ENCODE measurements around the gene OR1I1. TPM values are rescaled to one million over a fixed set of nuclear protein-coding genes. Genes with fewer than 3 reads are reported as not detected.

OR1I1 gene
- total RNA-seq, 4 donors from 2014 or later, result not detected

DNA sequence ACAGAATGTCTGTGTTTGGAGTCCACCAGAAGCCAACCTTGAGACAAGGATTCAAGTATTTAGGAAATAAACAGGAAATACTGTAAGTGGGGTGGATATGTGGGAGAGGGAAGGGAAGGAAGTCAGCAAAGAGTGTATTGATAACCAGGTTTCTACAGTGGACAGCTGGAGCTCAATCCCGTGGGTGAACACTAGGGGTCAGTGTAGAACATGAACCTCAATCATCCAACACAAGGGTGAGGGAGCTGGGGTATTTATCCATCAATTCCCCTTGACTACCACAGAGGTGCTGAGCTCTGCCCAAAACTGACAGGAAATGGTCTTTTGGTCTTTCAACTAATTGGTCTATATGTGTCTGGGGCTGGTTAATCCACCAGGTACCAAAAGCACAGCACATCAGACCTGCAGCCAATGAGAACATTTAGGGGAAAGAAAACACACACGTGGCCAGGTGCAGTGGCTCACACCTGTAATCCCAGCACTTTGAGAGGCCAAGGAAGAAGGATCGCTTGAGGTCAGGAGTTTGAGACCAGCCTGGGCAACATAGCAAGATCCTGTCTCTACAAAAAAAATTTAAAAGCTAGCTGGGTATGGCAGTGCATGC, 19.6 kb downstream of the OR1I1 start:
- H3K27ac ChIP-seq, result no peak overlapping the region
- no peak for DNase-seq
- ATAC-seq, result no peak
- H3K9me3 ChIP-seq, result peaks cover 0 to 4% (median 4%) of the 10 kb centered on the region in 3 donors
- H3K36me3 ChIP-seq, result no peaks in the 10 kb centered on the region
- TF ChIP-seq, protein P1, sequence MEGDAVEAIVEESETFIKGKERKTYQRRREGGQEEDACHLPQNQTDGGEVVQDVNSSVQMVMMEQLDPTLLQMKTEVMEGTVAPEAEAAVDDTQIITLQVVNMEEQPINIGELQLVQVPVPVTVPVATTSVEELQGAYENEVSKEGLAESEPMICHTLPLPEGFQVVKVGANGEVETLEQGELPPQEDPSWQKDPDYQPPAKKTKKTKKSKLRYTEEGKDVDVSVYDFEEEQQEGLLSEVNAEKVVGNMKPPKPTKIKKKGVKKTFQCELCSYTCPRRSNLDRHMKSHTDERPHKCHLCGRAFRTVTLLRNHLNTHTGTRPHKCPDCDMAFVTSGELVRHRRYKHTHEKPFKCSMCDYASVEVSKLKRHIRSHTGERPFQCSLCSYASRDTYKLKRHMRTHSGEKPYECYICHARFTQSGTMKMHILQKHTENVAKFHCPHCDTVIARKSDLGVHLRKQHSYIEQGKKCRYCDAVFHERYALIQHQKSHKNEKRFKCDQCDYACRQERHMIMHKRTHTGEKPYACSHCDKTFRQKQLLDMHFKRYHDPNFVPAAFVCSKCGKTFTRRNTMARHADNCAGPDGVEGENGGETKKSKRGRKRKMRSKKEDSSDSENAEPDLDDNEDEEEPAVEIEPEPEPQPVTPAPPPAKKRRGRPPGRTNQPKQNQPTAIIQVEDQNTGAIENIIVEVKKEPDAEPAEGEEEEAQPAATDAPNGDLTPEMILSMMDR (IDR thresholded peaks at IDR 0.05 in 4 of 5, conservative IDR thresholded peaks at IDR 0.05 in 1 of 5), result peak in 4 of 5 experiments; percentile 35 to 63 (median 60)
- TF ChIP-seq POLR2A (IDR thresholded peaks at IDR 0.05), result no peak
- H3K4me3 ChIP-seq, result no peak overlapping the region
- peaks cover 0 to 18% (median 10%) of the 10 kb centered on the region in 3 donors for H3K27me3 ChIP-seq
- in situ Hi-C loops (cut with MboI; ENCODE audit: low sequenced_read_pairs in 4 of 4) (no loop called here), intact Hi-C loops (cut with DNase I; ENCODE audit: low total_unique reads) (loop anchor here (2.0 kb wide), 1 partner anchor 49 kb away; no protein-coding TSS in a partner anchor)
- no peaks in the 10 kb centered on the region for H3K4me1 ChIP-seq

DNA sequence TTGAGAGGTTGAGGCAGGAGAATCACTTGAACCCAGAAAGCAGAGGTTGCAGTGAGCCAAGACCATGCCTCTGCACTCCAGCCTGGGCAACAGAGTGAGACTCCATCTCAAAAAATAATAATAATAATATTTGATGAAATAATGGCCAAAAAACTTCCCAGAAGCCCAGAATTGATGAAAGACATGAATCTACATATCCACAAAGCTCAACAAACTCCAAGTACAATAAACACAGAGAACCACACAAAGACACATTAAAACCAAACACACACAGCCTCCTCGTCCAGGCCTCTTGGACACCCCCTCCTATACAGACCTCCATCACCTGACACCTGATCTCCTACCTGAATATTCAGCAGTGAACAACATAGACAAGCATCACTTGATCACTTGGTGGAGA, 22.0 kb downstream of the OR1I1 start:
- Histone ChIP-seq H3K27ac (no peak overlapping the region), H3K4me1 (peaks cover 0 to 2% of the 10 kb centered on the region in 2 donors), H3K9me3 (peaks cover 0 to 4% (median 4%) of the 10 kb centered on the region in 3 donors), H3K27me3 (peaks cover 10 to 29% (median 12%) of the 10 kb centered on the region in 3 donors), H3K4me3 (no peak overlapping the region), H3K36me3 (no peaks in the 10 kb centered on the region)
- intact Hi-C loops (cut with DNase I; ENCODE audit: low total_unique reads) (no loop called here), in situ Hi-C loops (cut with MboI; ENCODE audit: low sequenced_read_pairs in 4 of 4) (no loop called here)
- ATAC-seq, result no peak
- TF ChIP-seq POLR2A (IDR thresholded peaks at IDR 0.05), result no peak
- TF ChIP-seq, protein P1 (IDR thresholded peaks at IDR 0.05 in 4 of 5, conservative IDR thresholded peaks at IDR 0.05 in 1 of 5), result no peak
- DNase-seq, result no peak

DNA sequence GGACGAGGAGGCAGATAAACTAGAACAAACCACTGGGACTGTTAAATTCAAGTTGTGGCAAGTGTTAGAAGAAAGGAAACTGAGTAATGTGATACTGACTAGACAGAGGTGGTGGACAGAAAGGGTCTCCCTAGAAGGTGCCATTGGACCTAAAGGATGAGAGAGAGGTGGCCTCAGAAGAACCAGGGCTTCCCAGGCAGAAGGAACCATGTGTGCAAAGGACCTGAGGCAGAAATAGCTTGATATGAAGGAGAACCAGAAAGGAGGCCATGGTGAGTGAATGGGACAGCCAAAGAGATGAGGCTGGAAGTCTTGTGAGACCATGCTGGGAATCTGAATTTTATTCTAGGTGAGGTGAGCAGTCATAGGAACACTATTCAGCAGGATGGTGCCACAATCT, 22.4 kb downstream of the OR1I1 start:
- DNase-seq, result no peak
- peaks cover 0 to 2% of the 10 kb centered on the region in 2 donors for H3K4me1 ChIP-seq
- ATAC-seq, result no peak
- peaks cover 0 to 4% (median 4%) of the 10 kb centered on the region in 3 donors for H3K9me3 ChIP-seq
- intact Hi-C loops (cut with DNase I; ENCODE audit: low total_unique reads) (no loop called here), in situ Hi-C loops (cut with MboI; ENCODE audit: low sequenced_read_pairs in 4 of 4) (no loop called here)
- H3K36me3 ChIP-seq, result no peaks in the 10 kb centered on the region
- H3K27ac ChIP-seq, result no peak overlapping the region
- TF ChIP-seq POLR2A (IDR thresholded peaks at IDR 0.05), result no peak
- TF ChIP-seq, protein P1 (IDR thresholded peaks at IDR 0.05 in 4 of 5, conservative IDR thresholded peaks at IDR 0.05 in 1 of 5), result no peak
- H3K4me3 ChIP-seq, result no peak overlapping the region
- peaks cover 10 to 29% (median 12%) of the 10 kb centered on the region in 3 donors for H3K27me3 ChIP-seq

DNA sequence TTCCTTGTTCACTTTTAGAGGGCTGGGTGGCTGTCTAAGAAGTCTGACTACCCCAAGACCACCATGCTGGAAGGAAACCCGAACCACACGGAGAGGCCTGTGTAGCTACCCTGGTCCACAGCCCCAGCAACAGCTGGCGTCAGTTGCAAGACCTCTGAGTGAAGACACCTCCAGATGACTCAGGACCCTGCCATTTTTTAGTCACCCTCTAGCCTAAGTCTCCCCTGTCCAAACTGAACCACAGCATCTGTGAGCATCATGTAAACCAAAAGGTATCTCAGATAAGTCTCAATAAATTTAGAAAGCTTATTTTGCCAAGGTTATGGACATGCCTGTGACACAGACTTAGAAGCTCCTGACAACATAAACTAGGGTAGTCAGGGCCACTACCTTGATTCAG, 23.0 kb downstream of the OR1I1 start:
- Histone ChIP-seq H3K4me3 (no peak overlapping the region), H3K36me3 (no peaks in the 10 kb centered on the region), H3K27me3 (peaks cover 10 to 29% (median 12%) of the 10 kb centered on the region in 3 donors), H3K27ac (no peak overlapping the region), H3K9me3 (peaks cover 0 to 4% (median 4%) of the 10 kb centered on the region in 3 donors), H3K4me1 (peaks cover 0 to 2% of the 10 kb centered on the region in 2 donors)
- in situ Hi-C loops (cut with MboI; ENCODE audit: low sequenced_read_pairs in 4 of 4) (no loop called here), intact Hi-C loops (cut with DNase I; ENCODE audit: low total_unique reads) (no loop called here)
- TF ChIP-seq POLR2A (IDR thresholded peaks at IDR 0.05), result no peak
- no peak for DNase-seq
- no peak for ATAC-seq

DNA sequence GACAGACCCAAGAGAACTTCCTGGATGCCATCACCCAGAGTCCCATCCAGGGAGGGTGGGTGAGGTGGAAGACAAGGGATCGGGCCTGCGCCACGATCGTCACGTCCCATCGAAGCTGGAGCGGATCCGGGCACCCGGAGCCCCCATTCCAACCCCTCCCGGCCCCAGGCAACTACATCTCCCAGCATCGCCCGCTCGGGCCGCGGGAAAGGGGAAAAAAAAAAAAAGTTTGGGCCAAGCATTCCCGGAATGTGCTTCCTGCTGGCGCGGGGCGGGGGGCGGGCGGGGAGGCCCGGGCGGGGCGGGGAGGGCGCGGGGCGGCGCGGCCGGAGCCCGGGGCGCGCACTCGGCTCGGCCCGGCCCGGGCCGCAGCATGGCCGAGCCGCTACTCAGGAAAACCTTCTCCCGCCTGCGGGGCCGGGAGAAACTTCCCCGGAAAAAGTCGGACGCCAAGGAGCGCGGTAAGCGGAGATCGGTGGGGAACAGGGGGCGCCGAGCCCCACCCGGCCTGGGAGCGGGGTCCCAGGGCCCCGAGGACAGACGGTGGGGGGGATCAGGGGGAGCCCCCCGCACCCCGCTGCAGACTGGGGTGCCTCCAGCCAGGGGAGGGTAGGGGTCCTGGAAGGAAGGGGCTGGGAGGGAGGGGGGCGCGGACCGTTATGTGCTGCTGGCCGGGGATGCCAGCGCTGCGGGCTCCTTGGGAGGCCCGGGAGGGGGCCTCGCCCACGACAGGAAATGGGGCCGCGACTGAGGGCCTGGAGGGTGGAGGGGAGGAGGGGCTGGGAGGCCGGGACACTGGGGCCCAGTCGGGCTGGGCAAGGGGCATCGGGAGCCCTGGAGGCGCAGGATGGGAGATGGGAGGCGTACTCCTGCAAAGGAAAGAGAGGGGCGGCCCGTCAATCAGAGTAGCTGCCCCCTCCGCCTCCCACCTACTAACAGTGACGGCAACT, 25.3 kb downstream of the OR1I1 start, which contains the start of gene SYDE1:
TSS of gene SYDE1 (plus strand) at position 341 of the 950 bp plus-strand sequence. CDS start at position 374, 33 bp downstream.
- intact Hi-C loops (cut with DNase I; ENCODE audit: low total_unique reads), result no loop called here
- TF ChIP-seq, protein P1 (IDR thresholded peaks at IDR 0.05 in 4 of 5, conservative IDR thresholded peaks at IDR 0.05 in 1 of 5), result no peak
- no peak for TF ChIP-seq POLR2A (IDR thresholded peaks at IDR 0.05)
- in situ Hi-C loops (cut with MboI; ENCODE audit: low sequenced_read_pairs in 4 of 4), result no loop called here
- peaks cover 10 to 29% (median 12%) of the 10 kb centered on the region in 3 donors for H3K27me3 ChIP-seq
- peaks cover 0 to 4% (median 4%) of the 10 kb centered on the region in 3 donors for H3K9me3 ChIP-seq
- peak within 1 kb of the TSS; percentile 65 to 79 (median 78) for H3K4me3 ChIP-seq
- no peaks in the 10 kb centered on the region for H3K36me3 ChIP-seq
- H3K4me1 ChIP-seq, result peaks cover 0 to 2% of the 10 kb centered on the region in 2 donors
- peak within 1 kb of the TSS; percentile 79 to 87 (median 80) for H3K27ac ChIP-seq
- DNase-seq, result no peak
- peak; percentile 31 to 53 for ATAC-seq

Data from gastrocnemius medialis (tissue), 4 donors.